Mammary epithelial cell (primary cell): ENCODE measurements around the gene KDM5B.

ENCODE experiments used
- CTCF ChIP-seq, 2 donors: IDR thresholded peaks in 1 of 2; conservative IDR thresholded peaks in 1 of 2; 2 replicates each; pipeline ENCODE4 v1.5.1; 2011 to 2012; ENCODE audit warnings: inconsistent platforms in 2 of 2, low read length in 2 of 2, mild to moderate bottlenecking in 2 of 2, control low read depth in 1 of 2, low read depth in 1 of 2; ENCODE audit not compliant: insufficient read depth in 1 of 2; ENCODE audit errors: extremely low read depth in 1 of 2
- EZH2 ChIP-seq: IDR thresholded peaks from 2 replicates; pipeline ENCODE4 v1.6.1; 2012; ENCODE audit warnings: low read length, inconsistent platforms, borderline replicate concordance

DNA sequence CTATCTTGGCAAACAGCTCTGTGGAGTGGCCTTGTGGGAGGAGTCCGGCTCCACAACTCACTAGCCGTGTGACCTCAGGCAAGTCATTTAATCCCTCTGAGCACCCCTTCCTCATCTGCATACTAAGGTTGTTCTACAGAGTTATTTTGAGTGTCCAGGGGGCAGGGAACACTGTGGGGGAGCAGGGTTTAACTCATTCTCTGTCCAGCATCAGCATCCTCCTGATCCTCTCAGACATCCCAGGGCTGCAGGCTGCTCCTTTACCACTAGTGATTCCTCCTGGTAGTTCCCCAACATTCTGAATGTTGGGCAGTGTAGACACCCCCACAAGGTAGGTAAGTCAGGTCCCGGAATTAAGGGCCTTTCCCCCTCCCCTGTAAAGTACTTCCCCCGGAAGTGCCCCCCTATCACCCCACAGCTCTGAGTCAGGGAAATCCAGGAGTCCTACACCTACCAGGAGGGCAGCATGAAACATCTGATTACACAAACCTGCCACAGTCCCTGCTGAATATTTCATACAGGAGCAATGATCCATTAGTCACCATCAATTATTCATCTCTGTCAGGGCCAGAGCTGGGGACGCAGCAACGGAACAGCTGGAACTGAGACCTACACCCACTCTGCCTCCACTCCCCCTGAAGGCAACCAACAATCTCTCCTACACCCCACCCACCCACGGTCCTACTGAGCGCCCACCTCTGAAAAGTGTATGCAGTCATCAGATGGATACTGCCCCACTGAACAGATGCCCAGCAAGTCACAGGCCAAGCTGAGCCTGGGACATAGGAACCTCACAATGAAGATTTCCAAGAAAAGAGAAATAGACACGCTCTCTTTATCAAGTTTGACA, 118.5 kb downstream of the KDM5B start:
- no peak for TF ChIP-seq CTCF (conservative IDR thresholded peaks at IDR 0.05 in 1 of 2, IDR thresholded peaks at IDR 0.05 in 1 of 2; ENCODE audit: extremely low read depth in 1 of 2, insufficient read depth in 1 of 2, low read depth in 1 of 2, low read length in 2 of 2)
- no peak for TF ChIP-seq EZH2
